ENCODE data around the gene ARHGAP1.

- no peak for TF ChIP-seq CTCF (IDR thresholded peaks at IDR 0.05)
- TF ChIP-seq POLR2AphosphoS5 (IDR thresholded peaks at IDR 0.05): no peak
These were observed 3.1 kb downstream of the ARHGAP1 start for GRCh38 chr11:46697303-46697702.
